Stimulated activated CD4-positive, alpha-beta T cell treated with anti-CD3 and anti-CD28 coated beads, TNF-alpha, amount 100 ng/mL, for 4 hours (primary cell): ENCODE measurements around the gene AKAP13.

Experiments
- DNase-seq, 3 experiments: peaks; one replicate each; pipeline ENCODE4 v3.0.0-alpha.2; 2020; ENCODE audit warnings: low read depth in 3 of 3

AKAP13 gene

DNA sequence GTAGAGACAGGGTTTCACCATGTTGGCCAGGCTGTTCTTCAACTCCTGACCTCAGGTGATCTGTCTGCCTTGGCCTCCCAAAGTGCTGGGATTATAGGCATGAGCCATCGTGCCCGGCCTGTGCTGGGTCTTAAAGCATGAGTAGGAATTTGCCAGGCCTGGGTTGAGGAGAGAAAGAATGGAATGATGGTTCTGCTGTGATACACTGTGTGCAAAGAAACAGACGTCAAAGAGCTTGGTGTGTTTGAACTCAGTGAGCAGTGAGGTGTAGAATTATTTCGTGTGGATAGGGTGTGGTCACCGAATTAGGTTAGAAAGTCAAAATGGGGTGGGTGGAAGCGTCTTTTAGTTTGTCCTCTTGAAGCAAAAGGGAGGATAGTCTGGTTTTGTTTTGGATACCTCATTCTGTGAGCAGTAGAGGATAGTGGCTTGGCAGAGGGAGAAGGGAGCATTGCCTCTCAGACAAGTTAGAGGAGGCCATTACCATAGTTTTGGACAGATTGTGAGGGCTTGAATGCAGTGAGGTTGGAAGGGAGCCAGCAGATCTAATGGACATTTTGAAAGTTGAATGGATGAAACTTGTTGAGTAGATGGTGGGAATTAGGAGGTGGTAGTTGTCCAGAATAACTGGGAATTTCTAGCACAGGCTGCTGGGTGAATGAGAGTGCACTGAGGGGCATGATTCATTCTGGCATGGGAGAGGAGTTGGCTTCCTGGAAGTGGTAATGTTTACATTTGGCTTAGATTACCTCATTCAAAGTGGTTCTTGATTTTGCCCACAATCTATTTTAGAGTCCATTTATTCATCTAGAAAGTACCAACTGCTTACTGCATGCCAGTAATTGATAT lies 27.2 kb downstream of the AKAP13 start:
- DNase-seq: peak in 1 of 3 experiments; percentile 17

DNA sequence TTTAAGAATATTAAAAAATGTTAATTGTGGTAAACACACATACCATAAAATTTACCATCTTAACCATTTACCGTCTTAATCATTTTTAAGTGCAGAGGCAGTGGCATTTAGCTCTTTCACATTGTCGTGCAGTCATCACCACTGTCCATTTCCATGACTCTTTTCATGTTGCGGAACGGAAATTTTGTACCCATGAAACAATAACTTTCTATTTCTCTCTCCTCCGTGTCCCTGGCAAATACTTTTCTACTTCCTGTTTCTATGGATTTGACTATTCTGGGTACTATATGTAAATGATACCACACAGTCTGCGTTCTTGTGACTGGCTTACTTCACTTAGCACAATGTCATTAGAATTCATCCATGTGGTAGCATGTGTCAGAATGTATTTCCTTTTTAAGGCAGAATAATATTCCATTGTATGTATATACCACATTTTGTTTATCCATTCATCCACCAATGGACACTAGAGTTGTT lies 27.9 kb downstream of the AKAP13 start:
- DNase-seq: no peak

DNA sequence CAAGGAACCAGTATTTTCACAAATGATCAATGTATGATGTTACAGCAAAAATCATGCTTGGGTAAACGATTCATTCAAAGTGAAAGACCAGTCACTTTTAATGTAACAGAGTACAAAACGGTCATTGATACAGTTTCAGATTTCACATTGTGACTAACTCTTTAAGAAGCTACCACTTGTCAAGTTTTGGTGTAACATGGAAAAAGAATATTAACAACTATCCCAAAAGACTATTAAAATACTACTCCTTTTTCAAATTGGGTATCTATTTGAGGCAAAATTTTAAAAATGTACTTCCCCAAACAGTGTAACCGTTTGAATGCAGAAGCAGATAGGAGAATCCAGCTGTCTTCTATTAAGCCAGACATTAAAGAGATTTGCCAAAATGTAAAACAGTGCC lies 31.7 kb downstream of the AKAP13 start:
- DNase-seq: no peak

DNA sequence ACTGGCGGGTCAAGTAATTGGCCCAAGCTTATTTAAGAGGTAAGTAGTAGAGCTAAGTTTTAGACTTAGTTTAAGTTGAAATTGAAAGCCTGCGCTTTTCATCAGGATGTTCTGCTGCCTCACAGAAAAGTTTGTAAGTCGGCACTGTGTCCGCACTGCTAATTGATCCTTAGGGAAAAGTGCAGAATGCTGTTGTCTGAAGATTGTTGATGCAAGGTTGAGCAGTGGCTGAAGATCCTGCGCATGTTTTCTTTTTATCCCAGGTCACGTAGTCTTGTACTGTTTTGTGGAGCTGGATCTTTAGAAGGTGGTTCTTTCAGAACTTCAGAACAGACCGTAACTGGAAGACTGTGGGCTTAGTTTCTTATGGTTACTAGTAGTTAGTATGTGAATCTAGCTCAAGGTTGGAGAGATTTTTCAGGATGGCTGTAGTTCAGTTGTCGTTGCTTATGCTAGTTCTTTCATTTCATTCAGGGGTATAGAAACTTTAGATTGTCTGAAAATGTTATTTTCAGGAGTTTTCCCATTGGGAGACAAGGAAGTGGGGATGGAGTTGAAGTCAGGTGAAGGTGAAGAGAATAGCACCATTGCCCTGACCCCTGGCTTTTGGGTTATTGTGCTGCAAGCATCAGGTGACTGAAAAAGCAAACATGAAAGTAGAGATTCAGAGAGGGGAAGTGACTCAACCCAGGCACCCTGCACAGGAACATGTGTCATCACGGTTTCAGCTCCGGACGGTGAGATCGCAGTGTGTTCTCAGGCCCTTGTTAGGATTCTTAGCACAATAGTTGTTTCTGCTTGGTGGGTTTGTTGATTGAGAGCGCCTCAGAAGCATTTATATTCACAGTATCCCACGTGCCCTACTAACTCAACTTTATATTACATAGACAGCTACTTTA lies 32.8 kb downstream of the AKAP13 start:
- peak; percentile 34 to 56 (median 50) for DNase-seq

DNA sequence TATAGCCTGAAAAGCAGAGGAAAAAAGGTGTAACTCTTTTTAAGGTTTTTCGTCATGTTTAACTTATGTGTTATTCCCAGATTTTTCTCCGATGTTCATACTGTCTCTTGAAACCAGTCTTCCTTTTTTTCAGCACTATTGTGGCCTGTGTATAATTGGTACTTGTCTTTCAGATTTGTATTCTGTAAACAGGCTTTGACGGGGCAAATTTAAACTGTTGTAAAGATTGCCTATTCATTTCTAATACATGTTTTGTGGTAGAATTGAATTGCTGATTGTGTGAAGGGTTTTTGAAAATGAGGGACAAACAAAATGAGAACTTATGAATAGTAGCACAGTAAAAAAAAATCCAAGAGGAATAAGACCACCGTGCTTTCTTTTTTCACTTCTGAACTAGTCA lies 33.6 kb downstream of the AKAP13 start:
- no peak for DNase-seq

DNA sequence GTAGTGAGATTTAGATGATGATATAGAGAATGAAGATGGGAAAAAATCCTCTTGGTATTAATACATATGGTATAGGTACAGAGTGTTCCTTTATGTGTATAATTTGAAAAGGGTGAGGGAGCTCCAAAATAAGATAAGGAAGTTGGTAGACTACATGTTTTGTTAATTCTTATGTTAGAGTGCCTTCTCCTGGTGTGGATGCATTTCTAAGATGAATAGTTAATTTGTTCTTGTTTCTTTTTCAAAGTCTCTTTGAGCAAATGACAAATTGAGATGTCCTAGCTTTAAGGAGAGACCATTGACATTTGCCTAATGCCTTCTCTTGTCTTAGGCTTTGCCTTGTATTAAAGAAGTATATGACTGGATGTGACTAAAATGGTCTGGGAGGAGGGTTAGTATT lies 34.1 kb downstream of the AKAP13 start:
- DNase-seq: no peak

DNA sequence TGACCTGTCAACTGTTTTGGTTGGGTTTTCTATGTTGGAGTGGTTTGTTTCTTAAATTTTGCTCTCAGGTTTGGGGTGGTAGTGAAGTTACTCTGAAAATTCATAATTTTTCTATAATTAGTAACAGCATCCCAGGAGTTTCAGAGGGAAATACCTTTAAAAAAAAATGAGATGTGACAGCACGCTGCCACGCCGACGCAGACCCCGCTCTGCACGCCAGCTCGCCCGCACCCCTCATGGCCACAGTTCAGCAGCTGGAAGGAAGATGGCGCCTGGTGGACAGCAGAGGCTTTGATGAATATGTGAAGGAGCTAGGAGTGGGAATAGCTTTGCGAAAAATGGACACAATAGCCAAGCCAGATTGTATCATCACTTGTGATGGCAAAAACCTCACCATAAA lies 34.6 kb downstream of the AKAP13 start:
- DNase-seq: no peak

DNA sequence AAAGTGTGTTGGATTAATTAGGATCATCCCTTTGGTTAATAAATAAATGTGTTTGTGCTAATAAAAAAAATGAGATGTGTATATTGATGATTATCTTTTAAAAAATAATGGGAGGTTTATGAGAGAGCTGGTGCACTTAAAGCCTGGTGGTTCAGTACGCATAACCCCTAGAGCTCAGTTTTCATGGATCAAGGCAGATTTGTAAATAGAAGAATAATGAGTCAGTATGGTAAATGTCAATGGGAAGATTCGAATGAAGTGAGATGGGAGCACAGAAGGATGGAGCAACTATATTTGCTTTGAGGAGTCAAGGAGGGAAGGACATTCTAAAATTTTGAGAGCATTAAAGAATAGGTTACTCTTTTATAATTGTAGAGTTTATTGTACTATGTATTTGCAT lies 35.4 kb downstream of the AKAP13 start:
- no peak for DNase-seq

DNA sequence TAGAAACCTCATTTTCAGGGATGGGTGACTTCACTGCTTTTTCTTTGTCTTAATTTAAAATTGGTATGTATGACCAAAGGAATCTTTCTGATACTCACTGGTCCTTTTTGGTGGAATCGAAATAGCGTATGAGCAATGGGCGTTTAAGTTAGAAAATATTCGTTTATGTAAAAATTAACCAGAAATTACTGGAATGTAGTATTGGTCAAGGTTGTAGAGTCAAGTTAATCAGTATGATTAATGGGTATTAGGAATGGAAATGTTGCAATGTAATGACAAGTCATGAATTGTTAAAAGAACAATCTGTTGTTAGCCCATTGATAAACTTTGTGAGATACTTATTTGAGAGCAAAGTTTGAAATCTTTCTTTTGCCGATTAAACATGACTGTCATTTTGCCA lies 36.9 kb downstream of the AKAP13 start:
- no peak for DNase-seq

DNA sequence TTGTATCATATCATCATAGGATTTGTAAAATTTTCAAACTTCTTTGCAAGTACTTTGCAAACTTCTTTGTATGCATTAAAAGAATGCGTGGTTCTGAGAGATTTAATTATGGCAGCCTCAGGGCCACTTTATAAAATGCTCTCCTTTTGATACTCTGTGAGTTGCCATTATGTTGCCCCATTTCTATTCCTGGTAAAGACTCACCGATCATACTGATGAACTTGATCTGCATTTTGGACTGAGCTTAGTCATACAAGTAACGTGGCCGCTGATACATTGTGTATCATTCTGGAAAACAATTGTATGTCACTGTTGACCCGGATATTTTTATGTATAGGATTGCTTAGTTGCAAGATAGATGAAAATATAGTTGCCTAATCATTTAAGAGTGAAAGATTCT lies 38.8 kb downstream of the AKAP13 start:
- DNase-seq: no peak

DNA sequence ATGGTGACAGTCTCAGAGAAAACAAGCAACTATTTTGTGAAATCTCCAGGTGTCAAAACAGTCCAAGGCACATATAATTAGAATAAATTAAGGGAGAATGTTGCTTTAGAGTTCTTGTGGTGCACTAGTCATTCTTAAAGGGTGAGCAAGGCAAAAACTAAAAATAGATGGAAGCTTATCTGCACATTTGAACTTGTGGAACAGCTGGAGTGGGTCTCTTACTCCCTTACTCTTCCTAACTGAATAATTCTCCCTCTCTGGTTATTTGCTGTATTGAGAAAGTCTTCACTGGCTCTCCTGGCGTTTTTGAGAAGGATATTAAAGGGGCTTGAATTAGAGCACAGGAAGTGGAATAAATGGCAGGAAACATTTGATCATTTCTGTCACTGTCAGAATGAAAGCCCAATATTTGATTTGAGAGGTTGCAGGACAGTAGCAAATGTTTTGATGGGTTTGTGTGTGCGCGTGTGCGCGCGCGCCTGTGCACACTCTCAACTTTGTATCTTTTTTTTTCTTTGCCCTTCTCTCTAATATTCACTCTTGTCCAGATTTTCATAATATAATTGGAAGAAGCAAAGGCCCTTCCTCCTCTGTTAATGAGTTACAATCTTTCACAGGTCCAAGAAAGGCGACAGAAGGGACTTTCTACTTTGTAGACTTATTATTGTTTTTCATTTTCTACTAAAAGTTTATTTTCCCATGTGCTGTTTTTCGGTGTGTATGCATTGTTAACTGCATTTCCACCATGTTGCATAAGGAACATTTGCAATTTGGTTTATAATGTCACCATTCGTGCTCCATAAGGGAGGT lies 40.9 kb downstream of the AKAP13 start:
- DNase-seq: no peak

DNA sequence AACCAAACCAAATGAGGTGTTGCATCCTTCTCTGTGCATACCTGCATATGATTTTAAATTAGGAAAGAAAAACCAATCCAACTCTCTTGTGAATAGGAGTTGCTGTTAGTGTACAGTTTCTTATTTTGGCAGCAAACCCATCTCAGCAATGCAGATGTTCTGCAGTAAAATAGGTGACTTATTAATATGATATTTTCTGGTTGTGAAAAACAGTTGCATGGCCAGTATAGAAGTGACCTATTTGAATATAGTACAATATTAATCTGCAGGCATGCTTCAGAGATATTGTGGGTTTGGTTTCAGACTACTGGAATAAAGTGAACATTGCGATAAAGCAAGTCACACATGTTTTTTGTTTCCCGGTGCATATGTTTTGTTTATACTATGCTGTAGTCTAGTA lies 42.2 kb downstream of the AKAP13 start:
- no peak for DNase-seq

DNA sequence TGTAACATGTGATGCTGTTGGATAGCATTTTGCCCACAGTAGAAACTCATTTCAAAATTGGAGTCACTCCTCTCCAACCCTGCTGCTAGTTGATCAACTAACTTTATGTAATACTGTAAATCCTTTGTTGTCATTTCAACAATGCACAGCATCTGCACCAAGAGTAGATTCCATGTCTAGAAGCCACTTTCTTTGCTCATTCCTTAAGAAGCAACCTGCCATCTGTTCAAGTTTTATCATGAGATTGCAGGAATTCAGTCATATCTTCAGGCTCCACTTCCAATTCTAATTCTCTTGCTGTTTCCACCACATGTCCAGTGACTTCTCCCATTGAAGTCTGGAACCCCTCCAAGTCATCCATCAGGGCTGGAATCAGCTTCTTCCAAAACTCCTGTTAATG lies 42.9 kb downstream of the AKAP13 start:
- no peak for DNase-seq

DNA sequence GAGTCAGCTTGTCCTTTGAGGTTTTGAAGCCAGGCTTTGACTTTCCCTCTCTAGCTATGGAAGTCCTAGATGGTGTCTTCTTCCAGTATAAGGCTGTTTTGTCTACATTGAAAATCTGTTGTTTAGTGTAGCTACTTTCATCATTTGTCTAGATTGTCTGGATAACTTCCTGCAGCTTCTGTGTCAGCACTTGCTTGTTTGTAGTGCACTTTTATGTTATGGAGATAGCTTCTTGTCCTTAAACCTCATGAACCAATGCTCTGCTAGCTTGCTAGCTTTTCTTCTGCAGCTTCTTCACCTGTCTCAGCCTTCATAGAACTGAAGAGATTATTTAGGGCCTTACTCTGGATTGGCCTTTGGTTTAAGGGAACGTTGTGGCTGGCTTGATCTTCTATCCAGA lies 43.8 kb downstream of the AKAP13 start:
- no peak for DNase-seq

DNA sequence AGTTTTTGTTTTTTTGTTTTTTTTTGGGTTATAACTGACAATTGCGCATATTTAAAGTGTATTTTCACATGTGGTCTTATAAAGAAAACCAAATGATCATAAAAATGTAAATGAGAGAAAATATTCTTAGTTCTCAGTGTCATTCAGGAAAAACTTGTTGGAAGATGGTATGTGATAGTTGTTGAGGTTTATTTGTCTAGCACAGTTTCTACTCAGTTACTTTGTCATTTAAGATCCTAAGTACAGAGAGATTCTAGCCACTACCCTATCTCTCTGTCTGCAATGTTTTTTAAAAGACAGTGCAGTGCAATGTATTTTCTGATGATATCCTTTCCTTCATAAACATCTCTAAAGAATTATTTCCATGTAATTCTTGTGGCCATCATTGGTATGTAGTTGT lies 46.1 kb downstream of the AKAP13 start:
- no peak for DNase-seq

DNA sequence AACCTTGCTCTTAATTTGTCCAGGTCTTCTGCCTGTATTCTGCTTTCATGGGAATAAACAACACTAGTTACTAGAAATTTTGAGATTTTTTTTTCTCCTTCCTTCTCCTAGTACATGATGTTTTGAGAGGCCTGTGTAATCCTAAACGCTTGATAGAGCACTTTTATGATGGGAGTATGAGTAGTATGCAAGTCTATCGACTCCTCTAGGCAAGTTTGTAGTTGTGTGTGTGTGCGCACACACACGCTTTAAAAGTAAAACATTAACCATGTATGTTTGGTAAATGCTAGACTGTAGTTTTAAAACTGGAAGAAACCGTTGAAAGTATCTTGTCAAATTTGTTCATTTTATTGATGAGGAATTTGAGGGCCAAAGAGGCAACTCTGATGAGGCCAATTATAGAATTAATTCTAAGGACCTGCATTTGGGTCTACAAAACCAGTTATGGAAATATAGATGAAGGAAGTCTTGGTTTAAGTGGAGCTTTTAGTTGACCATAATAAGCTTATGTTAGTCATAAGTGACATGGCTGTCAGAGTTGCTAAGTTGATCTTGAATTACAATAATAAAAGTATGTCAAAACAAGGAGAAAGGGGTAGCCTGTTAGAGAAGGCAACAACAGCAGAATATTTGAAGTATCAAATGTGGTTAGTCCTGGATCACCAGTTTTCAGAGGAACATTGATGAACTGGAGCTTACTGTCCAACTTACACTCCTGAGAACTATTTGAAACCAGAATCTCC lies 47.1 kb downstream of the AKAP13 start:
- DNase-seq: no peak

DNA sequence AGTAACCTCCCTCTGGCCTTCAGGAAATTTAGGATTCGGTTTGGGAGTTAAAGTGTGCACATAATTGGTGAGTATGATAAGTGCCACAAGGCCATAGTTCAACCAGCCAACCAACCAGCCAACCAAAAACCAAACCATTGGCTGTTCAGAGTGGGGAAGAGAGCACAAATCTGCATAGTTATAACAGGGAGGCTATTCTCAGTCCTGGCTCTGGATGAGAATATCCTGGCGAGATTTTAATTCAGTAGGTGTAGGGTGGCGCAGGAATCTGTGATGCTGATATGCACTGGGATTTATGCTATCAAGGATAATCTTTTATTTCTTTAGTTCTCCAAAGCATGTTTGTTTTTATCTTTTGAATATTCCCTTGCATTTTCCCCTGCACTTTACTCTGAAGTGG lies 49.1 kb downstream of the AKAP13 start:
- DNase-seq: no peak

DNA sequence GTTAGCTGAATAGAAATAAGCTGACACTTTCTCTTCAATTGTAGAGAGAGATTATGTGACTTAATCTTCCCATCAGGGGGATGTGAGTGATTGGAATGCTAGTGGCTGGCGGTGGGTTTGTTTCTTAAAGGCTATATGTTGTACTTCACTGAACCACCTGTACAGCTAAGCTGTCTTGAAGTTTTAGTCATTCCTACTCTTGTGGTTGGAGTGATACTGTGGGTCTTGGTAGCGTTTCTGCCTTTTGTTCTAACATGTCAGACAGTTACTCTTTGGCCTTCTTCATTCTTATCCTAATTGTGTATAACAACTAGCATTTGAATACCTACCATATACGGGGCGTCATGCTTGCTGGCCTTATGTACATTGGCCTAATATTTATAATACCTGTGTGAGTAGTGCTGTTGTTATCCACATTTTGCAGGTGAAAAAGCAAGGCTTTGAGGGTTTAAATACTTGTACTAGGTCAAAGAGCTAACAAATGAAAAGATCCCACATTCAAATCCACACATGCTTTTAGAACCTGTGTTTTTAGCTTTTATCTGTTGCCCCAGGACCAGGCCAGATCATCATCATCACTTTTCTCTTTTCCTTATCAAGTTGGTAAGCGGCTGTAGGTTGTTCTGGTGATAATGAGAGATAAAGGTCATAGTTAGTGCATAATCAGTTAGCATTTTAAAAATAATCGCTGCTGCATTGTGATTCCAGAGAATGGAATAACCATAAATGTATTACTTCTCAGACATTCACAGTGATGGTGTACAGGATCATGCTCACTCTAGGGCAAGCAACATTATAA lies 50.2 kb downstream of the AKAP13 start:
- DNase-seq: no peak

DNA sequence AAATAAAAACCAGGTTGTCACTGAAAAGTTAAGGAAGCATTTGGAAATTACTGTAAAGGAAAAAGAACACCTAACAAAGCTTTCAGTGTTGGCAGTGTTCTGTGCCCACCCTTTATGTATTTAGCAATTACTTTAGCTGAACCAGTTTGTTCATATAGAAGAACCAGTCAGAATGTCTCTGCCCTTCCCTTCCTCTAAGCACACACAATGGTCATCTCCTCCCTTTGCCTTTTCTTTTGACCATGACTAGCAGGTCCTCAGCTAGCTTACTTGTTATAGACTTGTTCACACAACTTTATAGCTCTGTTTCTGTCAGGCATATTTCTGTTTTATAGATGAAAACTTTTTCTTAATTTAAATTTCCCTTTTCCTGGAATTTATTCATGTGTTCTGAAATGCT lies 59.6 kb downstream of the AKAP13 start:
- no peak for DNase-seq

DNA sequence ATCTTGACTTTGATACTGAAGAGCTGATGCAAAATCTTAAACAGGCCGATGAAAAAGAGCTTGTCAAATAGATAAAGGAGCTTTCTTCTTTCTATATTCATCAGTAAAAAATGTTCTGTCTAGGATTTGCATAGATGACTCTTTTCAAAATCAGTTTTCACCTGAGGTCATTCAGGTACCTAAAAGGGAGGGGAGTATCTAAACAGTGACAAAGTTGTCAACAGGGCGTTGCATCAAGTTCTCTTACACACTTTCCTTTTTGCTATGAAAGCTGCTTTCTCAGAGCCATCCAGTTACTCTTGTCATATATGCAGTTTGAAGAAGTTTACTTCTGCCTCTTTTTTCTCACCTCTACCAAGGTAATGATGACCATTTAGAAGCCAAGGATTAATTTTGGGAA lies 60.0 kb downstream of the AKAP13 start:
- DNase-seq: no peak
